ENCODE data around the gene IMMT. TPM values are rescaled to one million over a fixed set of nuclear protein-coding genes. Genes with fewer than 3 reads are reported as not detected.
A peak's percentile ranks its signal among the peaks of the same experiment; 100 is the strongest.

The IMMT gene
- total and polyA plus RNA-seq, 9 of the 15 experiments (the other 6 are each of a cell fraction or from before 2014, with no cell fraction given): 119 to 294 (median 140) TPM

GRCh38 chr2:86201671-86202335, 6.5 kb upstream of the IMMT start (continued):
- TF ChIP-seq, protein P1, sequence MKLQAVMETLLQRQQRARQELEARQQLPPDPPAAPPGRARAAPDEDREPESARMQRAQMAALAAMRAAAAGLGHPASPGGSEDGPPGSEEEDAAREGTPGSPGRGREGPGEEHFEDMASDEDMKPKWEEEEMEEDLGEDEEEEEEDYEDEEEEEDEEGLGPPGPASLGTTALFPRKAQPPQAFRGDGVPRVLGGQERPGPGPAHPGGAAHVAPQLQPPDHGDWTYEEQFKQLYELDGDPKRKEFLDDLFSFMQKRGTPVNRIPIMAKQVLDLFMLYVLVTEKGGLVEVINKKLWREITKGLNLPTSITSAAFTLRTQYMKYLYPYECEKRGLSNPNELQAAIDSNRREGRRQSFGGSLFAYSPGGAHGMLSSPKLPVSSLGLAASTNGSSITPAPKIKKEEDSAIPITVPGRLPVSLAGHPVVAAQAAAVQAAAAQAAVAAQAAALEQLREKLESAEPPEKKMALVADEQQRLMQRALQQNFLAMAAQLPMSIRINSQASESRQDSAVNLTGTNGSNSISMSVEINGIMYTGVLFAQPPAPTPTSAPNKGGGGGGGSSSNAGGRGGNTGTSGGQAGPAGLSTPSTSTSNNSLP (IDR thresholded peaks at IDR 0.05; ENCODE audit: borderline replicate concordance, low read depth, low read length): peak; percentile 99
- TF ChIP-seq FOXK2 (conservative IDR thresholded peaks at IDR 0.05 in 1 of 2, IDR thresholded peaks at IDR 0.05 in 1 of 2; ENCODE audit: low read depth in 2 of 2): peak; percentile 11 to 43; a peak in 2 of 4 replicates
- 0 out of 2 replicates have a peak, but pooled peaks have one; percentile 19 for TF ChIP-seq ZKSCAN8 (CRISPR knock-in tag; IDR thresholded peaks at IDR 0.05)
- TF ChIP-seq, protein P2, sequence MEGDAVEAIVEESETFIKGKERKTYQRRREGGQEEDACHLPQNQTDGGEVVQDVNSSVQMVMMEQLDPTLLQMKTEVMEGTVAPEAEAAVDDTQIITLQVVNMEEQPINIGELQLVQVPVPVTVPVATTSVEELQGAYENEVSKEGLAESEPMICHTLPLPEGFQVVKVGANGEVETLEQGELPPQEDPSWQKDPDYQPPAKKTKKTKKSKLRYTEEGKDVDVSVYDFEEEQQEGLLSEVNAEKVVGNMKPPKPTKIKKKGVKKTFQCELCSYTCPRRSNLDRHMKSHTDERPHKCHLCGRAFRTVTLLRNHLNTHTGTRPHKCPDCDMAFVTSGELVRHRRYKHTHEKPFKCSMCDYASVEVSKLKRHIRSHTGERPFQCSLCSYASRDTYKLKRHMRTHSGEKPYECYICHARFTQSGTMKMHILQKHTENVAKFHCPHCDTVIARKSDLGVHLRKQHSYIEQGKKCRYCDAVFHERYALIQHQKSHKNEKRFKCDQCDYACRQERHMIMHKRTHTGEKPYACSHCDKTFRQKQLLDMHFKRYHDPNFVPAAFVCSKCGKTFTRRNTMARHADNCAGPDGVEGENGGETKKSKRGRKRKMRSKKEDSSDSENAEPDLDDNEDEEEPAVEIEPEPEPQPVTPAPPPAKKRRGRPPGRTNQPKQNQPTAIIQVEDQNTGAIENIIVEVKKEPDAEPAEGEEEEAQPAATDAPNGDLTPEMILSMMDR (IDR thresholded peaks at IDR 0.05 in 2 of 3, conservative IDR thresholded peaks at IDR 0.05 in 1 of 3; ENCODE audit: insufficient read depth in 2 of 3, low read depth in 1 of 3, low read length in 3 of 3): peak in 2 of 3 experiments; percentile 37 to 57; a peak in 3 of 6 replicates
- TF ChIP-seq TBP (optimal IDR thresholded peaks at IDR 0.05; ENCODE audit: low read depth, low read length): peak; percentile 41
- TF ChIP-seq SMAD1 (IDR thresholded peaks at IDR 0.05; ENCODE audit: low read depth, low read length, partially characterized antibody): no peak
- no peak for TF ChIP-seq LARP7 (IDR thresholded peaks at IDR 0.05)
- TF ChIP-seq ZNF551 (CRISPR knock-in tag; IDR thresholded peaks at IDR 0.05): no peak
- TF ChIP-seq TOE1 (IDR thresholded peaks at IDR 0.05; ENCODE audit: borderline replicate concordance): peak; percentile 94
- no peak for TF ChIP-seq TOE1 (CRISPR knock-in tag; IDR thresholded peaks at IDR 0.05; ENCODE audit: borderline replicate concordance, low read depth)
- peak in 1 of 2 experiments; percentile 63; a peak in 1 of 4 replicates for TF ChIP-seq BCLAF1 (IDR thresholded peaks at IDR 0.05; ENCODE audit: borderline replicate concordance in 1 of 2, control insufficient read depth in 1 of 2, low read depth in 2 of 2, low read length in 1 of 2)
- TF ChIP-seq HNRNPUL1 (IDR thresholded peaks at IDR 0.05; ENCODE audit: low read length): no peak
- TF ChIP-seq ZFPM2 (CRISPR knock-in tag; IDR thresholded peaks at IDR 0.05): no peak
- TF ChIP-seq NR3C1 (CRISPR knock-in tag; IDR thresholded peaks at IDR 0.05): no peak
- peak; percentile 66 for TF ChIP-seq TCF3 (CRISPR knock-in tag; IDR thresholded peaks at IDR 0.05)
- no peak for TF ChIP-seq CHD4 (IDR thresholded peaks at IDR 0.05; ENCODE audit: insufficient read depth, insufficient replicate concordance, low read depth, low read length, poor library complexity, severe bottlenecking)
- peak; percentile 54 for TF ChIP-seq MEIS2 (IDR thresholded peaks at IDR 0.05; ENCODE audit: partially characterized antibody)
- peak; percentile 64 for TF ChIP-seq TAL1 (IDR thresholded peaks at IDR 0.05)
- 0 out of 2 replicates have a peak, but pooled peaks have one; percentile 19 for TF ChIP-seq SUPT5H (IDR thresholded peaks at IDR 0.05)
- no peak for TF ChIP-seq SRF (CRISPR knock-in tag; IDR thresholded peaks at IDR 0.05)
- TF ChIP-seq HSF4 (CRISPR knock-in tag; IDR thresholded peaks at IDR 0.05; ENCODE audit: borderline replicate concordance): no peak

All from K562 (cell line).